Lung microvascular endothelial cell (primary cell): ENCODE data around the gene SULT1A4. TPM values are rescaled to one million over a fixed set of nuclear protein-coding genes. Genes with fewer than 3 reads are reported as not detected.
"Not testable (repeated sequence)": the region's sequence is repeated elsewhere in the genome, so short reads cannot be mapped to it uniquely, and the experiment has no call there.

Source experiments
- DNase-seq, 2 donors: peaks; one replicate each; pipeline versions ENCODE4 v3.0.0 to v3.0.0-alpha.2; 2010; ENCODE audit warnings: low read depth in 2 of 2
- total RNA-seq: library from RNA; depleted of rRNA; stranded (reverse); fragments of >200 nt; gene quantifications from 2 replicates; pipeline ENCODE4 v1.2.1, GENCODE V29; 2014

The SULT1A4 gene
- 1.8 and 8.3 TPM in 2 replicates for total RNA-seq

DNA sequence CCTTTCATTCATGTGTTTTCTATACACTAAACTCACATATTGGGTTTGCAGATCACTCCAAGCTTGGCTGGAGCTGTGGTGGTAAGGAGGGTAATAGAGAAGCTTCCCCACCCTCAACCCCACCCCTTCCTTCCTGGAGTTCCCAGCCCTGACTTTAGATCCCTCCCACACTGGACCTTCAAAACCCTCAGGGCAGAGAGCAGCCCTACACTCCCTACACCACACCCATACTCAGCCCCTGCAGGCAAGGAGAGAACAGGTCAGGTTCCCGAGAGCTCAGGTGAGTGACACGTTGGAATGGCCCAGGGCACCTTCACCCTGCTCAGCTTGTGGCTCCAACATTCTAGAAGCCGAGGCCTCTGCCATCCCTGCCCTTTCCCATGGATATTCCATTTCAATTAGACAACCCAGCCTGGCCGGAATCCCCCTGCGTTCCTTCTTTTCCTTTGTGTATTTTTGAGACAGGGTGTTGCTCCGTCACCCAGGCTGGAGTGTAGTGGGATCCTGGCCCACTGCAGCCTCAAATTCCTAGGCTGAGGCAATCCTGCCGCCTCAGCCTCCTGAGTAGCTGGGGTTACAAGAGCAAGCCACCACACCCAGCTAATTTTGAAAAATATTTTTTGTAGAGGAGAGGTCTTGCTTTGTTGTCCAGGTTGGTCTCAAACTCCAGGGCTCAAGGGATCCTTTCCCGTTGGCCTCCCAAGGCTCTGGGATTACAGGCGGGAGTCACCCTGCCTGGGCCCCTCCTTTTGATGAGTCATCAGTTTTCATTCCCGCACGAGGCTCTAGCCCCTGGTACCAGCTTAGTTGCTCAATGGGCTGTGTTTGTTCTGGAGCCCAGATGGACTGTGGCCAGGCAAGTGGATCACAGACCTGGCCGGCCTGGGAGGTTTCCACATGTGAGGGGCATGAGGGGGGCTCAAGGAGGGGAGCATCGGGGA, at the start of gene SULT1A4:
Gene SULT1A4 (plus strand): TSS at position 208 of the 941 bp plus-strand sequence. CDS start 1,473 bp downstream, outside the sequence.
- DNase-seq, result not testable (repeated sequence)

DNA sequence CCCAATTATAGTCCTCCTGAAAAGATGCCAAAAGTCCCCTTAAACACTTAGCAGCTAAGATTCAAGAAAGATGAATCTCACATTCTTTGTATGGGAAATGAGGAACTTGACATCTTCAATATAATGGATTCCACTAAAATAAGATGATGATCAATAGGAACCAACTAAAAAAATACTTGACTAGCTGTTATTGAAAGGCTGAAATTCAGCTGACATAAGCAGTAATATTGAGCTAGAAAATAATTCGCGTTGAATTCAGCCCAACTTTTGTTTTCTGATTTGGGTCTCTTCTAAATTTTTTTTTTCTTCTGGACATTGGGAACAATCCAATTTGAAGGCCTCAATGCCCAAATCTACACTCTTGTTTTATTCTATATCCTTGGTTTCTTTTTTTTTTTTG, 36.1 kb upstream of the SULT1A4 start:
- DNase-seq, result not testable (repeated sequence)

DNA sequence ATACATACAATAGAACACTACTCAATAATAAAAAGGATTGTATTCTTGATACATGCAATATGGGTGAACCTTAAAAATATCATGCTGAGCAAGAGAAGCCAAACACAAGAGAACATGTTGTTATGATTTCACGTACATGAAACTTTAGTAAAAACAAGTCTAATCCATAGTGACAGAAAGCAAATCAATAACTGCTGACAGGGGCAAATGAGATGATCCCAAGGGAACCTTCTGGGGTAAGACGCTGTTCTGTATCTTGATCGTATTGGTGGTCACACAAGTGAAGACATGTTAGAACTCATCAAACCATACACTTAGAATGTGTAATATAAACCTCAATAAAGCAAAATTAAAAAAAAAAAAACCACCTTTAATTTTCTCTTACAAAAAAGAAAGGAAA, 34.3 kb upstream of the SULT1A4 start:
- DNase-seq, result not testable (repeated sequence)

DNA sequence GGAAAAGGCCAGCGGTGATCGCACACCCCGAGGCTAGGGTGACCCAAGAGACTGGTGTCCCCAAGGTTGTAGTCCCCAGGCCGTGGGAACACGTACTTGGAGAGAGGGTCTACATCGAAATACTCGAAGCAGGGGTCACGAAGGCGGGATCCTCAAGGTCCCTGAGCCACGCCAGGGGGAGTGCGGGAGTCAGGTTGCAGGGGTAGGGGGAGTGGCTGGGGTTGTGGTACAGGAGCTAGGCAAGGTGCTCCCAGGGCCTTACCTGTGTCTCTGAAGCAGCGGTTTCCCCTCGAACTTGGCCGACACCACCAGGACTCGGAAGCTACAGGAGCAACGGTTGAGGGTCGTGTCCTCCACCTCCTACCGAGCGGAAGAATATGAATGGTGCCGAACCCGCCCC, 6.0 kb upstream of the SULT1A4 start:
- DNase-seq, result not testable (repeated sequence)

DNA sequence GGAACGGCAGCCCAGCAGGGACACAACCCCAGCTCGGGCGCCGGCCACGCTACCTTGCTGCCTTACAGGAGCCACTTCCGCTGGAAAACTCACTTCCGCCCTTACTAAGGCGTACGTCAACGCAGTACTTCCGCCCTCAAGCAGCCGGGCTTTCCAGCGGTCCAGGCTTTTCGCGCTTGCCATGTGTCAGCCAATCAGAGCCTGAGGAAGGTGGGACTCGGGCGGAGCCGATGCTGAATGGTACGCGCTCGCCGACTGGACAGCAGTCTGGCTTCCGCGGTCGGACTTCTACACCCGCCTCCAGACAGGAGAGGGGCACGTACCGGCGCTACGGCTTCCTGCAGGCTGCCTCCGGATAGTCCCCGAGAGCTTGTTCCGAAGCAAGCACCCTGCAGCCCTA, 5.4 kb upstream of the SULT1A4 start, which contains the start of the genes BOLA2 and SLX1B:
Gene BOLA2 (minus strand): TSS at position 83 of the 400 bp plus-strand sequence. CDS start 98 bp downstream, outside the sequence.
Gene SLX1B (plus strand): TSS at position 265 of the 400 bp plus-strand sequence.
- DNase-seq, result not testable (repeated sequence)

DNA sequence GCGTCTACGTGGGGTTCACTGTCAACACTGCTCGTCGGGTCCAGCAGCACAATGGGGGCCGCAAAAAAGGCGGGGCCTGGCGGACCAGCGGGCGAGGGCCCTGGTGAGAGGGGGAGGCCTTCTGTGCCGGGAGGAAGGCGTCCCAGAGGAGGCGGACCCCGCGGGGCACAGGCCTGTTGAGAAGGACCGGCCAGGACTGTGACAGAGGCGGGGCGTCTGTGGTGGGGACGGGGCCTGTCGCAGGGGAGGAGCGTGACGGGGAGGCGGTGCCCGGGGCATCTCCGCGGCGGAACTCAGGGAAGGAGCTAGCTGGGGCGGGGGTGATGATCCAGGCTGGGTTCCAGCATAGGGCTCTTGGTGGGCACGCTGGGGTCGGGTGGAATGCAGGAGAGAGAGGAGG, 4.9 kb upstream of the SULT1A4 start:
- not testable (repeated sequence) for DNase-seq

DNA sequence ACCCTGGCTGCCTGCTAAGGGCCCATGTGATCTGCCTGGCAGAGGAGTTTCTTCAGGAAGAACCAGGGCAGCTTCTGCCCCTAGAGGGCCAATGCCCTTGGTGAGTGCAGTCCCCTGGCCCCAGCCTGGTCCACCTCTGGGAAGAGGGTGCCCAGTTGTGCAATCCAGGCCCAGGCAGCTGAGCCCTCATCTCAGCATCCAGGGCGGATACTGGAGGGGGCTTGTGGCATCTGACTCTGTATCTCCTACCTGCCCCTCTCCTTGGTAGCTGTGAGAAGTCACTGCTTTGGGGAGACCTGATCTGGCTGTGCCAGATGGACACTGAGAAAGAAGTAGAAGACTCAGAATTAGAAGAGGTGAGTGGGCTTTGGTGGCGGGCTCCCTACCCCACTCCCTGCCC, 2.1 kb upstream of the SULT1A4 start:
- DNase-seq, result not testable (repeated sequence)

DNA sequence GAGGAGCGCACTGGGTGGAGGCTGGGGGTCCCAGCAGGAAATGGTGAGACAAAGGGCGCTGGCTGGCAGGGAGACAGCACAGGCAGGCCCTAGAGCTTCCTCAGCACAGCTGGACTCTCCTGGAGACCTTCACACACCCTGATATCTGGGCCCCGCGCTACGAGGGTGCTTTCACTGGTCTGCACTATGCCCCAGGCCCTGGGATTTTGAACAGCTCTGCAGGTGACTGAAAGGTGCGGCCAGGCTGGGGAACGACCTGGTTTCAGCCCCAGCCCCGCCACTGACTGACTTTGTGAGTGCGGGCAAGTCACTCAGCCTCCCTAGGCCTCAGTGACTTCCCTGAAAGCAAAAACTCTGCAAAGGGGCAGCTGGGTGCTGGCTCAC, 926 bp downstream of the SULT1A4 start:
- not testable (repeated sequence) for DNase-seq

DNA sequence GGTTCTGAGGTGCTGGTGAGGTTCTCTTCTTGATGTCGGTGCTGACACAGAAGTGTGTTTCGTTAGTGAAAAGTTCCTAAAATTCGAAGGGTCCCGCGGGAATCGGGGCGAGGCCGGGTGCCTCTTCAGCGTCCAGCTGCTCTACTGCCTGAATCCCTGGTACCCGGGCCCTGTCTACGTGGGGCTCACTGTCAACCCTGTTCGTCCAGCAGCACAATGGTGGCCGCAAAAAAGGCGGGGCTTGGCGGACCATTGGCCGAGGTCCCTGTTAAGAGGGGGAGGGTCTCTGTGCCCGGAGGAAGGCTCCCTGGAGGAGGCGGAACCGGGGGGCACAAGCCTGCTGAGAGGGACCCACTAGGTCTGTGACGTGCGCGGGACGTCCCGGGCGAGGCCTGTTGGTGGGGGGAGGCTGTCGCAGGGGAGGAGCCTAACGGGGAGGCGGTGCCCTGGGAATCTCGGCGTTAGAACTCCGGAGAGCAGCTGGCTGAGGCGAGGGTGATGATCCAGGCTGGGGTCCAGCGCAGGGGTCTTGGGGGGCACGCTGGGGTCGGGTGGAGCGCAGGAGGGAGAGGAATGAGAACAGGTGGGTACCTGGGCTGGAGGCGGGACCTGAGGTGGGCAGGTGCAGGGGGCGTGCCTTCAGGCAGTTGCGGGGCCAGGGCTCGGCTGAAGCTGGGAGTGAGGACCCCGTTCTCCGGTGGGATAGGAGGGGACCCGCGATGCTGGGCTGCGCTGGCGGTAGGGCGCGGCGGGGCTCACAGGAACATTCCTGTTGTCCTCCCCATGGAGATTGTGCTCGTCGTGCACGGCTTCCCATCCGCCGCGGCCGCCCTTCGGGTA, 6.5 kb downstream of the SULT1A4 start:
- not testable (repeated sequence) for DNase-seq

DNA sequence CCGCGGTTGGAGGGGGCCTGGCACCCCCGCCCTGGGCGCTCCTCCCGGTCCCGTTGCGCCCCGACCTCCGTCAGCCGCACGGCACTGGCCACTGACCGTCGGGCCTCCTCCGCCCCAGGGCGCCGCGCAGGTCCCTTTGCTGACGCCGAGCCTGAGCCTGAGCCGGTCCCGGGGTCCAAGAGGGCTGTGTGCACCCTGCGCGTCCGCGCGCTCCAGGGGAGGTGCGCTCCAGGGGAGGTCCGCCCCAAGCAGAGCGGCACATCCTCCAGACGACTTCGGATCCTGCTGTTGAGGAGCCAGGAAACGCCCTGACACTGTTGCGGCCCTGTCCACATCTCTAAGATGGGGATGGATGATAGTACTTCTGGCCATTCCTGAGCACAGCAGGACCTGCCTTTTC, 7.2 kb downstream of the SULT1A4 start:
- DNase-seq, result not testable (repeated sequence)

DNA sequence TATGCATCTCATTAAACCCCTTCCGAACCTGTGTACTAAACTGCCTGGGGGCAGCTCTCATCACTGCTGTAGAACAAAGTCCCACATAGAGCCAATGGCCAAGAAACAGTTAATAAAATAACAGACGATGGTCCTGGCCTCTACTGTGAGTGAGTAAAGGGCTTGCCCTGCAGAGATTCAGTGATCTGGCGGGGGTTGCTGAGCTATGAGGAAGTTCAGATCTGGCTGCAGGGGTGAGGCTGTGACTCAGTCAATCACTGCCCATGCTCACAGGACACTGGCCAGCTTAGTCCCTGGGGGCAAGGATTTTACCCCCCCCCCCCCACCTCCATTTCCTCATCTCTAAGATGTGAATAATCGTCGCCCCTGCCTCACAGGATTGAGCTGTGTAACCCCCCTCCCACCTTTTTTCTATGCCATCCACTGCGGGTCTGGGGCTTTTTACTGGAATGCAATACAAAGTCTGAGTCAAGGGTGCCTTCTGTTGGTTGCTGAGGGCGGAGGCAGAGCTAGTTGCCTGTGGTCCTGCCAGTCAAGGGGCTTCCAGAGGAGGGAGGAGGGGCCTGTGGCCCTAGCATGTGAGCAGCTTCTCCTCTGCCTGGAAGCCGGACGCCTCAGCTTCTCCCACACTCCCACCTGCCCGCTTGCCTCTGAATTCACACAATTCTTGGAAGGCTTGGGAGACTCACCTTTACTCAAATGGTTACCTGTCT, 8.1 kb downstream of the SULT1A4 start:
- DNase-seq, result not testable (repeated sequence)

DNA sequence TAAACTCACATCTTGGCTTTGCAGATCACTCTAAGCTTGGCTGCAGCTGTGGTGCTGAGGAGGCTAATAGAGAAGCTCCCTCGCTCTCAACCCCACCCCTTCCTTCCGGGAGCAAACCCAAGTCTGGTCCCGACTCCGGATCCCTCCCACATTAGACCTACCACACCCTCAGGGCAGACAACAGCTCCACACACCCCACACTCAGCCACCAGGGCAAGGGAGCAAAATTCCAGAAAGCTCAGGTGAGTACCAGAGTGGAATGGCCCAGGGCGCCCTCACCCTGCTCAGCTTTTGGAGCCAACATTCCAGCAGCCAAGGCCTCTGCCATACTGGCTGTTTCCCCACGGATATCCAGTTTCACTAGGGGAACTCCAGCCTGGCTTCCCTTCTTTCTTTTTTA, 9.9 kb downstream of the SULT1A4 start:
- DNase-seq, result not testable (repeated sequence)

DNA sequence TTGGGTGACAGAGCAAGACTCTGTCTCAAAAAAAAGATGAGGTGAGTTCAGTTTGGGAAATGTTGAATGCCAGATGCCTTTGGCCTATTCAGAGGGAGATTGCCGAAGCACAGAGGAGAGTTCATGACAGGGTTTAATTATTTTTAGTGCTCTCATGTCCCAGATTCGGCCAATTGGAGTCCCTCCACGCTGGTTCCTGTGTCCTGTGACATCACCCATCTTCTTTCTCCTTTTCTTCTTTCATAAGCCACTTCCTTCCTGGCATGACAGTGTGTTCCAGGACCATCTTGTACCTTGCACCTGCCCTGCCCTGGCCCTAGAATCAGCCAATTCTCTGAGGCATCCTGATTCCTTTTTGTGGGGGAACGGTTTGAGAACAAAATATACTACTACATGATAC, 12.4 kb downstream of the SULT1A4 start:
- DNase-seq, result not testable (repeated sequence)

DNA sequence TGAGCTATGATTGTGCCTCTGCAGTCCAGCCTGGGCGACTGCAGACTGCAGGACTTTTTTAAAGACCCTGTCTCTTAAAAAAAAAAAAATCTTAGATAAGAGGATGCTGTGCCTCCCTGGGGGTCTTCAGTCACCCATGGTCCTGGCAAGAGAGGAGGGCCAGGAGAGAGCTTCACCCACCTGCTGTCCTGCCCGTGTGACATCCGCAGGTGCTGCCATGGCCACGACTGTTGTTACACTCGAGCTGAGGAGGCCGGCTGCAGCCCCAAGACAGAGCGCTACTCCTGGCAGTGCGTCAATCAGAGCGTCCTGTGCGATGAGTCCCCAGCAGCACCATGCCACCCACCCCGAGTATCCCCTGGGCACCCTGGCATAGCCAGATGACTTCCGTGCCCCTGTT, 22.6 kb downstream of the SULT1A4 start:
- DNase-seq, result not testable (repeated sequence)

DNA sequence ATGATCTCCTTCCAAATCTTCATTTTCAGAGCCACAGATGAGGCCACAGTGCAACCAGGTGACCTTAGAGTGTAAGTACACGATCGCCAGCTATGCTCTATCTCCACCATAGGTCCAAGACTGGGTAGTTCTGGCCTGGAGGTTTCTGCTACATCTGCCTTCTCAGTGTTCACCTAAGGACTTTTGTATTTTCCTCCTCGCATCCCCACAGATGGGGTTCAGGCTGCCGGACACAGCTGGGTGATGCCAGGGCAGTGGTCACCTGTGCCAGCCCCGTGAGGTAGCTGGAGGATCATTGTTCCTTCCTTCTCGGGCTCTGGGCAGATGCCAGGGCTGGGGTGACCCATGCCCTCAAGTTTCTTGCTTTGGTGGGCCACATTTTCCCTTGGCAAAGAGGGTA, 46.6 kb downstream of the SULT1A4 start, which contains the start of gene NPIPB12:
Gene NPIPB12 (minus strand): TSS at position 101 of the 400 bp plus-strand sequence.
- DNase-seq, result not testable (repeated sequence)

Other genes with a start within 250 kb of the SULT1A4 start
- gene NPIPB11, start 53.2 kb upstream of the SULT1A4 start, total RNA-seq, result 0.22 and 0.99 TPM in 2 replicates
- gene BOLA2, start 5.6 kb upstream of the SULT1A4 start, total RNA-seq, result 30.9 and 34.1 TPM in 2 replicates
- gene SLX1B, start 5.4 kb upstream of the SULT1A4 start, total RNA-seq, result 4.8 and 9.4 TPM in 2 replicates
- 4.6 and 12.3 TPM in 2 replicates for gene NPIPB12, start 46.5 kb downstream of the SULT1A4 start, total RNA-seq
- gene SPN, start 203.3 kb downstream of the SULT1A4 start, total RNA-seq, result not detected in 2 replicates
- under 0.01 and 0.20 TPM in 2 replicates for gene QPRT, start 219.3 kb downstream of the SULT1A4 start, total RNA-seq